ENCODE measurements around the gene SKAP2. TPM values are rescaled to one million over a fixed set of nuclear protein-coding genes. Genes with fewer than 3 reads are reported as not detected.

Gene SKAP2
- polyA plus RNA-seq, 1 donor (not counting 4 experiments of a cell fraction or from before 2014, with no cell fraction given): 15.0 TPM

GRCh38 chr7:26782501-26782900, 81.9 kb downstream of the SKAP2 start:
- Histone ChIP-seq H3K9ac (ENCODE audit: control insufficient read depth, extremely low read depth, insufficient read depth, low read length) (no peak overlapping the region), H3K4me3 (ENCODE audit: control insufficient read depth in 2 of 3, extremely low read depth in 1 of 3, insufficient read depth in 2 of 3, low read depth in 1 of 3, low read length in 3 of 3) (no peak overlapping the region), H3K4me1 (ENCODE audit: control insufficient read depth, extremely low read depth, insufficient read depth, low read length) (no peaks in the 10 kb centered on the region), H3K79me2 (ENCODE audit: control insufficient read depth, insufficient read depth, low read length) (no peaks in the 10 kb centered on the region), H2AFZ (ENCODE audit: control insufficient read depth, low read length) (no peak overlapping the region), H3K36me3 (ENCODE audit: control insufficient read depth in 2 of 2, extremely low read depth in 1 of 2, insufficient read depth in 2 of 2, low read length in 2 of 2) (no peaks in the 10 kb centered on the region), H3K27me3 (ENCODE audit: control insufficient read depth, extremely low read depth, insufficient read depth, low read length) (no peaks in the 10 kb centered on the region), H4K20me1 (ENCODE audit: control insufficient read depth, extremely low read depth, insufficient read depth, low read length) (no peaks in the 10 kb centered on the region), H3K9me3 (ENCODE audit: control insufficient read depth, low read depth, low read length) (no peaks in the 10 kb centered on the region), H3K4me2 (ENCODE audit: control insufficient read depth, extremely low read depth, insufficient read depth, low read depth, low read length) (no peak overlapping the region), H3K27ac (ENCODE audit: control insufficient read depth, insufficient read depth, low read length) (no peak overlapping the region), H3K9me1 (ENCODE audit: control insufficient read depth, extremely low read depth, insufficient read depth, low read length) (no peaks in the 10 kb centered on the region)
- DNase-seq (ENCODE audit: low read depth, low spot score) (no peak), FAIRE-seq (peak; percentile 20)
- TF ChIP-seq EZH2 (IDR thresholded peaks at IDR 0.05; ENCODE audit: low read length): no peak
- TF ChIP-seq CTCF (optimal IDR thresholded peaks at IDR 0.05 in 1 of 3, IDR thresholded peaks at IDR 0.05 in 1 of 3, conservative IDR thresholded peaks at IDR 0.05 in 1 of 3; ENCODE audit: extremely low read depth in 1 of 3, insufficient read depth in 2 of 3, low read length in 3 of 3): no peak
- dilution Hi-C loops (cut with MboI; ENCODE audit: extremely low pct_ligation_motif_present, low sequenced_read_pairs): no loop called here

GRCh38 chr7:26779978-26780595, 84.3 kb downstream of the SKAP2 start:
- Histone ChIP-seq H3K4me3 (ENCODE audit: control insufficient read depth in 2 of 3, extremely low read depth in 1 of 3, insufficient read depth in 2 of 3, low read depth in 1 of 3, low read length in 3 of 3) (no peak overlapping the region), H3K9me1 (ENCODE audit: control insufficient read depth, extremely low read depth, insufficient read depth, low read length) (no peaks in the 10 kb centered on the region), H3K4me2 (ENCODE audit: control insufficient read depth, extremely low read depth, insufficient read depth, low read depth, low read length) (no peak overlapping the region), H3K27me3 (ENCODE audit: control insufficient read depth, extremely low read depth, insufficient read depth, low read length) (no peaks in the 10 kb centered on the region), H4K20me1 (ENCODE audit: control insufficient read depth, extremely low read depth, insufficient read depth, low read length) (no peaks in the 10 kb centered on the region), H3K9ac (ENCODE audit: control insufficient read depth, extremely low read depth, insufficient read depth, low read length) (no peak overlapping the region), H3K9me3 (ENCODE audit: control insufficient read depth, low read depth, low read length) (no peaks in the 10 kb centered on the region), H3K27ac (ENCODE audit: control insufficient read depth, insufficient read depth, low read length) (no peak overlapping the region), H3K79me2 (ENCODE audit: control insufficient read depth, insufficient read depth, low read length) (no peaks in the 10 kb centered on the region), H3K36me3 (ENCODE audit: control insufficient read depth in 2 of 2, extremely low read depth in 1 of 2, insufficient read depth in 2 of 2, low read length in 2 of 2) (no peaks in the 10 kb centered on the region), H2AFZ (ENCODE audit: control insufficient read depth, low read length) (no peak overlapping the region), H3K4me1 (ENCODE audit: control insufficient read depth, extremely low read depth, insufficient read depth, low read length) (no peaks in the 10 kb centered on the region)
- TF ChIP-seq CTCF (optimal IDR thresholded peaks at IDR 0.05 in 1 of 3, IDR thresholded peaks at IDR 0.05 in 1 of 3, conservative IDR thresholded peaks at IDR 0.05 in 1 of 3; ENCODE audit: extremely low read depth in 1 of 3, insufficient read depth in 2 of 3, low read length in 3 of 3) (no peak), EZH2 (IDR thresholded peaks at IDR 0.05; ENCODE audit: low read length) (no peak)
- DNase-seq (ENCODE audit: low read depth, low spot score) (no peak), FAIRE-seq (no peak)
- dilution Hi-C loops (cut with MboI; ENCODE audit: extremely low pct_ligation_motif_present, low sequenced_read_pairs): no loop called here

Measured in keratinocyte (primary cell).